Measurements from ENCODE around the gene WNT4. TPM values are rescaled to one million over a fixed set of nuclear protein-coding genes. Genes with fewer than 3 reads are reported as not detected.

The WNT4 gene
- total RNA-seq, 8 experiments from 2014 or later = 0.41 to 80.1 (median 11.8) TPM

GRCh38 chr1:22114083-22115012 lies 28.5 kb downstream of the WNT4 start:
- peak in 5 of 8 experiments; percentile 45 to 75 (median 67) for ATAC-seq (replicated peaks in 6 of 8)

GRCh38 chr1:22112554-22112953 lies 30.3 kb downstream of the WNT4 start:
- Histone ChIP-seq H3K4me1 (replicated peaks in 1 of 2) (peaks cover 31 to 44% of the 10 kb centered on the region in 2 donors), H3K27ac (peak overlapping the region in 1 of 2 donors; percentile 44), H3K4me3 (no peak overlapping the region)
- 88 to 100% (median 97%) methylated on average over 1 to 3 of the region's 3 CpGs; no CpG with 5 or more reads in 4 of the 10 experiments for WGBS, 10 experiments
- in situ Hi-C loops (cut with MboI; ENCODE audit: low pct_unique_long_range_greater_than_20kb in 2 of 9, low sequenced_read_pairs in 9 of 9, unreplicated experiment in 9 of 9) = loop anchor here in 1 of 9 experiments (25.0 kb wide), 1 partner anchor 525 kb away; the partner anchor contains the start of genes C1QA and C1QC
- ATAC-seq (replicated peaks in 6 of 8) = peak in 5 of 8 experiments; percentile 22 to 66 (median 60)

More at GRCh38 chr1:22114083-22115012, 28.5 kb downstream of the WNT4 start:
- H3K4me3 ChIP-seq = no peak overlapping the region
- peak overlapping the region in 1 of 2 donors; percentile 34 for H3K27ac ChIP-seq
- in situ Hi-C loops (cut with MboI; ENCODE audit: low pct_unique_long_range_greater_than_20kb in 2 of 9, low sequenced_read_pairs in 9 of 9, unreplicated experiment in 9 of 9) = loop anchor here in 1 of 9 experiments (25.0 kb wide), 1 partner anchor 523 kb away; the partner anchor contains the start of genes C1QA and C1QC
- H3K4me1 ChIP-seq (replicated peaks in 1 of 2) = peaks cover 17 to 29% of the 10 kb centered on the region in 2 donors
- WGBS, 10 experiments = 0 to 90% (median 65%) methylated on average over 1 to 9 of the region's 18 CpGs; no CpG with 5 or more reads in 2 of the 10 experiments

- H3K4me1 ChIP-seq (replicated peaks in 1 of 2) = peaks cover 31 to 41% of the 10 kb centered on the region in 2 donors
- WGBS, 10 experiments = 50 to 100% (median 91%) methylated on average over 1 to 3 of the region's 3 CpGs; no CpG with 5 or more reads in 4 of the 10 experiments
- ATAC-seq (replicated peaks in 6 of 8) = no peak
- H3K27ac ChIP-seq = no peak overlapping the region
- H3K4me3 ChIP-seq = no peak overlapping the region
- in situ Hi-C loops (cut with MboI; ENCODE audit: low pct_unique_long_range_greater_than_20kb in 2 of 9, low sequenced_read_pairs in 9 of 9, unreplicated experiment in 9 of 9) = loop anchor here in 1 of 9 experiments (25.0 kb wide), 1 partner anchor 526 kb away; the partner anchor contains the start of genes C1QA and C1QC
These were observed 31.3 kb downstream of the WNT4 start for GRCh38 chr1:22111620-22112019.

GRCh38 chr1:22111115-22111514 lies 31.8 kb downstream of the WNT4 start:
- no peak for ATAC-seq (replicated peaks in 6 of 8)
- in situ Hi-C loops (cut with MboI; ENCODE audit: low pct_unique_long_range_greater_than_20kb in 2 of 9, low sequenced_read_pairs in 9 of 9, unreplicated experiment in 9 of 9) = loop anchor here in 1 of 9 experiments (25.0 kb wide), 1 partner anchor 526 kb away; the partner anchor contains the start of genes C1QA and C1QC
- no peak overlapping the region for H3K4me3 ChIP-seq
- 83 to 100% (median 100%) methylated on average over 1 of the region's 1 CpG; no CpG with 5 or more reads in 7 of the 10 experiments for WGBS, 10 experiments
- peaks cover 31 to 41% of the 10 kb centered on the region in 2 donors for H3K4me1 ChIP-seq (replicated peaks in 1 of 2)
- no peak overlapping the region for H3K27ac ChIP-seq

GRCh38 chr1:22110016-22110415 lies 32.9 kb downstream of the WNT4 start:
- Histone ChIP-seq H3K4me1 (replicated peaks in 1 of 2) (peaks cover 23 to 32% of the 10 kb centered on the region in 2 donors), H3K4me3 (no peak overlapping the region), H3K27ac (no peak overlapping the region)
- in situ Hi-C loops (cut with MboI; ENCODE audit: low pct_unique_long_range_greater_than_20kb in 2 of 9, low sequenced_read_pairs in 9 of 9, unreplicated experiment in 9 of 9) = loop anchor here in 1 of 9 experiments (25.0 kb wide), 1 partner anchor 527 kb away; the partner anchor contains the start of genes C1QA and C1QC
- WGBS, 10 experiments = 90 to 100% (median 100%) methylated on average over 1 to 3 of the region's 3 CpGs; no CpG with 5 or more reads in 4 of the 10 experiments
- ATAC-seq (replicated peaks in 6 of 8) = no peak

GRCh38 chr1:22108339-22109105 lies 34.4 kb downstream of the WNT4 start:
- peak overlapping the region in 1 of 2 donors; percentile 0 for H3K27ac ChIP-seq
- H3K4me1 ChIP-seq (replicated peaks in 1 of 2) = peaks cover 14 to 19% of the 10 kb centered on the region in 2 donors
- in situ Hi-C loops (cut with MboI; ENCODE audit: low pct_unique_long_range_greater_than_20kb in 2 of 9, low sequenced_read_pairs in 9 of 9, unreplicated experiment in 9 of 9) = loop anchor here in 1 of 9 experiments (25.0 kb wide), 1 partner anchor 529 kb away; the partner anchor contains the start of genes C1QA and C1QC
- 44 to 80% (median 60%) methylated on average over 1 to 10 of the region's 11 CpGs; no CpG with 5 or more reads in 2 of the 10 experiments for WGBS, 10 experiments
- ATAC-seq (replicated peaks in 6 of 8) = peak in 5 of 8 experiments; percentile 28 to 60 (median 37)
- H3K4me3 ChIP-seq = no peak overlapping the region

- WGBS, 10 experiments = 53 to 100% (median 88%) methylated on average over 1 to 5 of the region's 5 CpGs; no CpG with 5 or more reads in 1 of the 10 experiments
- in situ Hi-C loops (cut with MboI; ENCODE audit: low pct_unique_long_range_greater_than_20kb in 2 of 9, low sequenced_read_pairs in 9 of 9, unreplicated experiment in 9 of 9) = loop anchor here in 1 of 9 experiments (25.0 kb wide), 1 partner anchor 530 kb away; the partner anchor contains the start of genes C1QA and C1QC
- Histone ChIP-seq H3K4me1 (replicated peaks in 1 of 2) (peaks cover 14 to 16% of the 10 kb centered on the region in 2 donors), H3K27ac (no peak overlapping the region), H3K4me3 (no peak overlapping the region)
- no peak for ATAC-seq (replicated peaks in 6 of 8)
These were observed 35.8 kb downstream of the WNT4 start for GRCh38 chr1:22107126-22107525.

- in situ Hi-C loops (cut with MboI; ENCODE audit: low pct_unique_long_range_greater_than_20kb in 2 of 9, low sequenced_read_pairs in 9 of 9, unreplicated experiment in 9 of 9) = loop anchor here in 1 of 9 experiments (25.0 kb wide), 1 partner anchor 532 kb away; the partner anchor contains the start of genes C1QA and C1QC
- Histone ChIP-seq H3K4me3 (no peak overlapping the region), H3K4me1 (replicated peaks in 1 of 2) (peaks cover 14 to 15% of the 10 kb centered on the region in 2 donors), H3K27ac (no peak overlapping the region)
- WGBS, 10 experiments = 0 to 100% (median 69%) methylated on average over 1 to 5 of the region's 5 CpGs
- peak; percentile 32 to 68 (median 50) for ATAC-seq (replicated peaks in 6 of 8)
These were observed 37.2 kb downstream of the WNT4 start for GRCh38 chr1:22105611-22106207.

- no peak for ATAC-seq (replicated peaks in 6 of 8)
- H3K4me1 ChIP-seq (replicated peaks in 1 of 2) = peaks cover 14 to 15% of the 10 kb centered on the region in 2 donors
These were observed 37.9 kb downstream of the WNT4 start for GRCh38 chr1:22104865-22105437.

GRCh38 chr1:22104094-22104493 lies 38.8 kb downstream of the WNT4 start:
- WGBS, 10 experiments = 17 to 100% (median 78%) methylated on average over 1 to 6 of the region's 6 CpGs; no CpG with 5 or more reads in 2 of the 10 experiments
- peak in 2 of 8 experiments; percentile 47 to 53 for ATAC-seq (replicated peaks in 6 of 8)
- H3K27ac ChIP-seq = no peak overlapping the region
- no peak overlapping the region for H3K4me3 ChIP-seq
- in situ Hi-C loops (cut with MboI; ENCODE audit: low pct_unique_long_range_greater_than_20kb in 2 of 9, low sequenced_read_pairs in 9 of 9, unreplicated experiment in 9 of 9) = loop anchor here in 1 of 9 experiments (25.0 kb wide), 1 partner anchor 533 kb away; the partner anchor contains the start of genes C1QA and C1QC
- H3K4me1 ChIP-seq (replicated peaks in 1 of 2) = peaks cover 14 to 15% of the 10 kb centered on the region in 2 donors

More at GRCh38 chr1:22104865-22105437, 37.9 kb downstream of the WNT4 start:
- Histone ChIP-seq H3K4me3 (no peak overlapping the region), H3K27ac (no peak overlapping the region)
- 92 to 99% (median 95%) methylated on average over 3 to 6 of the region's 6 CpGs for WGBS, 10 experiments
- in situ Hi-C loops (cut with MboI; ENCODE audit: low pct_unique_long_range_greater_than_20kb in 2 of 9, low sequenced_read_pairs in 9 of 9, unreplicated experiment in 9 of 9) = loop anchor here in 1 of 9 experiments (25.0 kb wide), 1 partner anchor 532 kb away; the partner anchor contains the start of genes C1QA and C1QC

GRCh38 chr1:22102746-22103145 lies 40.2 kb downstream of the WNT4 start:
- Histone ChIP-seq H3K4me1 (replicated peaks in 1 of 2) (peaks cover 1 to 2% of the 10 kb centered on the region in 2 donors), H3K4me3 (no peak overlapping the region), H3K27ac (no peak overlapping the region)
- in situ Hi-C loops (cut with MboI; ENCODE audit: low pct_unique_long_range_greater_than_20kb in 2 of 9, low sequenced_read_pairs in 9 of 9, unreplicated experiment in 9 of 9) = loop anchor here in 1 of 9 experiments (25.0 kb wide), 1 partner anchor 535 kb away; the partner anchor contains the start of genes C1QA and C1QC
- no peak for ATAC-seq (replicated peaks in 6 of 8)
- 76 to 100% (median 98%) methylated on average over 1 to 3 of the region's 3 CpGs for WGBS, 10 experiments
